Measurements from ENCODE around the gene ACADL.

ACADL gene

DNA sequence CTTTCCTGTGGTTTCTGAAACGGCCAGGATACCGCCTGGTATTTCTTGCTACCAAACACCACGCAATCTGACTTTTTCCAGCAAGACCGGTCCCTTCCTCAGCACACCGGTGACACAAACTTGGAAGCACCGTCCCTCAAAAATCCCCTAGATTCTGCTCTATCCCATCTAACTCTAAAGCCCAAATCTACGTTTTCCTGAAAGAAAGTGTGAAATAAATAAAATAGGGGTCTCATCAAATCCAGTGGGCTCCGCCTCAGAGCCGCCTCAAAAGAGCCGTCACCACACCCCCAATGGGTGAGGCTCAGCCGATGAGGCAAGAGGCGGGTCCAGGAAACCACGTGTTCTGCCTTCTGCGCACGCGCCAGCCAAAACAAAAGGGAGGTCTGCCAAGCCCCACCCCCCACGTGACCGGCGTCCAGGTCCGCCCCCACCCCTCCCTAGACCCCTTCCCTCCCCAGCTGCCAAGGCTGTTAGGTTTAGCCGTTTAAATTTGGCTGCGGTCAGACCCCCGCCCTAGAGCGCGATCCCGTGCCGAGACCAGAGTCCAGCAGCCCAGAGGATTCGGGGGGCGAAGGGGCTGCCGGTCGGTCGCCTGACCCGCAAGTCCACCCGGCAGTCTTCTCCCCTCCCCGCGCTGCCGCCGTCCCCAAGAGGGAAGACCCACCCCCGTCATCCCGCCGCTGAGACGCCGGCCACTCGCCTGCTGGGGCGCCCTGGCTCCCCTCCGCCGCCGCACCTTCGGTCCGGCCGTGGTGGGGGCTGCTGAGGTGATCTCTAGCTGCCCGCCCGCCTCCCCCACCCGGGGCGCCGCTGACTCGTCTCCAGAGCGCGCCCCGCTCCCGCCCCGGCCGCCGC, 54.6 kb downstream of the ACADL start:
- DNase-seq (ENCODE audit: low read depth in 2 of 2), result peak; percentile 95 to 96

DNA sequence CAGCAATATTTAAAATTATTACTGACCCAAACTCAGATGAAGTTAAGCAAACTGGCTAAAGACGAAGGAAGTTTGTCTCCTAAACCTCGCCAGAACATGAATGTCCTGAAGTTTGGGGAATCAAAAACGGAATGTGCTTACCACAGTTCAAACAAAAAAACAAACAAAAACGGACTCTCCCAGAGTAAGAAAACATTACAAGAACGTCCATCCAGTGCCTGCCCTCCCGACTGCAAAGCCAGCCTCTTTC, 55.1 kb downstream of the ACADL start:
- no peak for DNase-seq (ENCODE audit: low read depth in 2 of 2)

DNA sequence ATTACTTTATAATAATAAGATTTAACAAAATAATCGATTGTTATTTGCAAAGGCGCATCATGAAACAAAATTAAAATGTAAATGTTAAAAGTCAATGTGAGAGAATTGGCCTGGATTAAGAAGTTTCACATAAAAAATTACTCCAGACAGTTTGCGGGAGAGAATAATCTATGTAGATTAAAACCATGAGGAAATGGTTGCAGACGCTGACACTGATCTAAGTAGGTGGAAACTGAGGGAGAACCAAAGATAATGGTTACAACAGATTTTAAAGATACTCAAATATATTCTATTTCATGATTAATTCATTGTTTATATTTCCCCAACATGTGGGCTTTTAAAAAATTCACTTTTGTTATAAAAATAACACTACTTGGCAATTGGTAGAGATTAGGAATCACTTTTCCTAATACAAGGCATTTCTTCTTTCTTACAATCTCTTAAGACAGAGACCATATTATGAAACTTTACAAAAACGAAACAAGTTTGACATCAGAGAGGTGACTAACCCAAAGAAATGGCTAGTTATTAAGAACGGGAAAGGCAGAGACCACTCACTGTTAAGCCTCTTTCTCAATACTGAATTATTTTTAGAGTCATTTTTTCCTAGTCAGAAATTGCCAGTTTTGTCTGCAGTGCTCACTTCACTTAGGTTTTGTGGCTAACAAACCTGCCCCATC, 55.6 kb downstream of the ACADL start:
- DNase-seq (ENCODE audit: low read depth in 2 of 2), result no peak

DNA sequence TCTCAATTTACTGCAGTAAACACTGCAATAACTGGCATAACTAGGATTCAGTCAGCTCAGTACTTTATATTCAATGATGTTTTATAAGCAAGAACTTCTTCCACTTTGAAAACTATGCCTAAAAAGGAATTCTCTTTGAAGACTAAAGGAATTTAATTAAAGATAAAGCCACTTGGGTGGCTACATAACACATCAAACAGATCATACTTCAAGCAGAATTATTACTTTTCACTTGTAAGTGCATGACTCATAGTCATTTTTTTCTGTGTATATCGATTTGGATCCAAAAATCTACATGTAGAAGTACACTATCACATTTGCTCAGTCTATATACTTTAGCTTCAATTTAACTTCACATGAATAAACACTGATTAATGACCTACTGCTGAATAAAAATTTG, 58.0 kb downstream of the ACADL start:
- DNase-seq (ENCODE audit: low read depth in 2 of 2), result no peak

DNA sequence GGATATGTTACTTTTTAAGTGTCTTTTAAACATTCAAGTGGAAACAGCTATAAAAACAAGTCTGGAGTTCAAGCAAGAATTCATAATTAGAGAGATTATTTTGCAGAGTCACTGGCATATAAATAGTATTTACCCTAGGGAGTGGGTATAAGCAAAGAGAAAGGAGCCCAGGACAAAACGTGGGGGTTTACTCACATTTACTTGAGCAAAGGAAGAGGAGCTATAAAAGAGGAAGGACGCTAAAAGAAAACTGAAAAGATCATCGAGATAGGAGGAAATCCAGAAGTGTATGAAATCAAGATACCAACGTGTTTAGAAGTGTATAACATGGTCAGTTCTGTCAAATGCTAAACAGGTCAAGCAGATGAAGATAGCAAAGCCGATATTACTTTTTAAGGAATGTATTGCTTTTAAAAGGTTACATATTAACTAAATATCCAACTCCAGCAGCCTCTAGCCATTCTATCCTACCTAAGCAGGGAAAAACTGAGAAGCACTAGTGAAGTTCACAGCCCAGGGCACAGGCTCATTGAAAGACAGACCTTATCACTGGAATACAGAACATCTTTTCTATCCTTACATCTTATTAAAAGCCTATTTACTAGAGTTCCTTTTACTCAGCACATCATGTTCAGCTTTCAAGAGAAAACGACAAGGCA, 62.7 kb downstream of the ACADL start:
- no peak for DNase-seq (ENCODE audit: low read depth in 2 of 2)

DNA sequence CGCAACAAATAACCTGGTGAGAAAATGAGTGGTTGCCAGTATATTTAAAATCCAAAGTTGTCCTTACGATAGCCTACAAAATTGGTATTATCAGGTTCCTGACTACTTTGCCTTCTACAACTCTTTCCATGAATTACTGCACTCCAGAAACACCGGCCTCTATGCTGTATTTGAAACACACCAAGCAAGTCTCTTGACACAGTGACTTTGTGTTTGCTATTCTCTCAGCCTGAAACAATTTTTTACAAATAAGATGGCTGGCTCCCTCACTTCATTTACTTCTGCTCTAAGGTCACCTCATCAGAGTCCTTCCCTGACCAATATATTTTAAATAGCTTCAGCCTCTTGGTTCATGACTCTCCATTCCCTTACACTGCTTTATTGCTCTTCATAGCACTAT, 66.2 kb downstream of the ACADL start:
- no peak for DNase-seq (ENCODE audit: low read depth in 2 of 2)

DNA sequence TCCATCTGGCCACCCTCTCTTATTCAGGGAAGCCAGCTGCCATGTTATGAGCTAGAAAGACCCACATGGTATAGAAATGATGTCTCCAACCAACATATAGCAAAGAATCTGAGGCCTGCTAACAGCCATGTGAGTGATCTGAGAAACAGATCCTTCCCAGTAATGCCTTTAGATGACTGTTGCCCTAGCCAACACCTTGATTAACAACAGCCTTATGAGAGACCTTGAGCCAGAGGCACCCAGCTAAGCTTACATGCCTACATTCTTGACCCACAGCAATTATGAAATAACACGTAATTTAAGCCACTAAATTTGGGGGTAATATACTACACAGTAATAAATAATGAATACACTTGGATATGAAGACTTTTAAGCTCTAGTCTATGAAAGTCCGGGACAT, 67.0 kb downstream of the ACADL start:
- DNase-seq (ENCODE audit: low read depth in 2 of 2), result no peak

DNA sequence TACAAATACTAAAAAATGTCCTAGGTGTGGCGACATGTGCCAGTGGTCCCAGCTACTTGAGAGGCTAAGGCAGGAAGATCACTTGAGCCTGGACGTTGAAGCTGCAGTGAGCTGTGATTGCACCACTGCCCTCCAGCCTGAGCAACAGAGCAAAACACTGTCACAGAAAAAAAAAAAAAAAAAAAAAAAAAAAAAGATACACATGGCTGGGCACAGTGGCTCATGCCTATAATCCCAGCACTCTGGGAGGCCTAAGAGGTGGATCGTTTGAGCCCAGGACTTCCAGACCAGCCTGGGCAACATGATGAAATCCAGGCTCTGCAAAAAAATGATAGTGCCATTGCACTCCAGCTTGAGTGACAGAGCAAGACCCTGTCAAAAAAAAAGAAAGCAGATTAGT, 67.7 kb downstream of the ACADL start:
- no peak for DNase-seq (ENCODE audit: low read depth in 2 of 2)

DNA sequence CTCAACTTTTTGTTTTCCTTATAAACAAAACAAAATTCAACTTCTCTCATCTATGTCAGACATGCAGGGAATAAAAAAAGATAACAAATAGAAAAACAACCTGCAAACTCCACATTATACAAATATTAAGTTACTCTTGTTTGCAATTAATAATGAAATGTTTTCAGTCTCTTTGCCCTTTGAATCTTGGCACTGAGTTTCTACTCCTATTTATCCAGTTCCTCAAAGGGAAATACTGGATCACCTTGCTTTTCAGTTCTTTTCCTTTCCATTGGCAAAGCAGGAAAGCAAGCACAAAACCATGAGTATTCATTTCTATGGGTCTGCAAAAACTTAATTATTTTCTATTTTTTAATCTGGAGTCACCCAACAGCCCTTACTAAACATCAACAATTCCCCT, 77.6 kb downstream of the ACADL start:
- DNase-seq (ENCODE audit: low read depth in 2 of 2), result no peak

Data from stimulated activated CD8-positive, alpha-beta memory T cell treated with anti-CD3 and anti-CD28 coated beads, Interleukin-7, amount 100 ng/mL, for 4 hours (primary cell).